Stimulated activated CD8-positive, alpha-beta memory T cell treated with anti-CD3 and anti-CD28 coated beads, Interleukin-4, amount 100 ng/mL, for 4 hours (primary cell): ENCODE results near the gene NUAK1.

Experiments used
- DNase-seq, 2 donors: peaks; one replicate each; pipeline ENCODE4 v3.0.0-alpha.2; 2020; ENCODE audit warnings: low read depth in 2 of 2, low spot score in 1 of 2

NUAK1 gene

GRCh38 chr12:106112145-106112821 lies 26.5 kb downstream of the NUAK1 start:
- DNase-seq = no peak

GRCh38 chr12:106110626-106111300 lies 28.0 kb downstream of the NUAK1 start:
- no peak for DNase-seq

- DNase-seq = no peak
Measured at GRCh38 chr12:106109168-106109910, 29.4 kb downstream of the NUAK1 start.

- no peak for DNase-seq
Measured at GRCh38 chr12:106108185-106108835, 30.4 kb downstream of the NUAK1 start.

- DNase-seq = no peak
Measured at GRCh38 chr12:106107566-106107965, 31.2 kb downstream of the NUAK1 start.

GRCh38 chr12:106106892-106107291 lies 31.9 kb downstream of the NUAK1 start:
- no peak for DNase-seq

GRCh38 chr12:106106061-106106566 lies 32.6 kb downstream of the NUAK1 start:
- no peak for DNase-seq

GRCh38 chr12:106101803-106102202 lies 37.0 kb downstream of the NUAK1 start:
- DNase-seq = no peak

- no peak for DNase-seq
Measured at GRCh38 chr12:106098691-106099200, 40.0 kb downstream of the NUAK1 start.

GRCh38 chr12:106097011-106097410 lies 41.7 kb downstream of the NUAK1 start:
- no peak for DNase-seq

GRCh38 chr12:106096376-106096775 lies 42.4 kb downstream of the NUAK1 start:
- DNase-seq = no peak

- no peak for DNase-seq
Measured at GRCh38 chr12:106094304-106094703, 44.5 kb downstream of the NUAK1 start.

GRCh38 chr12:106093246-106093645 lies 45.5 kb downstream of the NUAK1 start:
- DNase-seq = no peak

GRCh38 chr12:106091446-106091820 lies 47.3 kb downstream of the NUAK1 start:
- no peak for DNase-seq

GRCh38 chr12:106090591-106091445 lies 47.9 kb downstream of the NUAK1 start:
- no peak for DNase-seq

- no peak for DNase-seq
Measured at GRCh38 chr12:106089935-106090334, 48.8 kb downstream of the NUAK1 start.

GRCh38 chr12:106088811-106089485 lies 49.8 kb downstream of the NUAK1 start:
- DNase-seq = no peak

- DNase-seq = no peak
Measured at GRCh38 chr12:106088246-106088808, 50.4 kb downstream of the NUAK1 start.

- no peak for DNase-seq
Measured at GRCh38 chr12:106086696-106087095, 52.1 kb downstream of the NUAK1 start.
